ENCODE measurements around the gene JAZF1.

Gene JAZF1

DNA sequence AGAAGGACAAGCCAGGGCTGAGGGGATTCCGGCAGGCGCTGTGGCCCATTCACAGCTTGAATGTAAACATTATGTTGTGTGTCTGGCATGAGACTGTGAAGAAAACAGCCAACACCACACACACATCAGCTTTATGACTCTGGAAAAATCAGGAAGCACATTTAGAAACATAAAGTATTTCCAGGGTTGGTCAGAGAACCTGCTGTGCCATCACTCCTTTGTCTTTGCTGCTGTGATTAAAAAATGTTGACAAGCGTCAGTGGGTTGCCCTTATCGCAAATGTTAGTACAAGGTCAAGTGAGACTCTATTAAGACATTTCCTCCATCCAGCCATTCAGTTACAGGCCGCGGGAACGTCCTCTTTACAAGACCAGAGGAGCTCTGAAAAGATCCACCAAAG lies 345.2 kb downstream of the JAZF1 start:
- no peak for DNase-seq (ENCODE audit: low read depth)

DNA sequence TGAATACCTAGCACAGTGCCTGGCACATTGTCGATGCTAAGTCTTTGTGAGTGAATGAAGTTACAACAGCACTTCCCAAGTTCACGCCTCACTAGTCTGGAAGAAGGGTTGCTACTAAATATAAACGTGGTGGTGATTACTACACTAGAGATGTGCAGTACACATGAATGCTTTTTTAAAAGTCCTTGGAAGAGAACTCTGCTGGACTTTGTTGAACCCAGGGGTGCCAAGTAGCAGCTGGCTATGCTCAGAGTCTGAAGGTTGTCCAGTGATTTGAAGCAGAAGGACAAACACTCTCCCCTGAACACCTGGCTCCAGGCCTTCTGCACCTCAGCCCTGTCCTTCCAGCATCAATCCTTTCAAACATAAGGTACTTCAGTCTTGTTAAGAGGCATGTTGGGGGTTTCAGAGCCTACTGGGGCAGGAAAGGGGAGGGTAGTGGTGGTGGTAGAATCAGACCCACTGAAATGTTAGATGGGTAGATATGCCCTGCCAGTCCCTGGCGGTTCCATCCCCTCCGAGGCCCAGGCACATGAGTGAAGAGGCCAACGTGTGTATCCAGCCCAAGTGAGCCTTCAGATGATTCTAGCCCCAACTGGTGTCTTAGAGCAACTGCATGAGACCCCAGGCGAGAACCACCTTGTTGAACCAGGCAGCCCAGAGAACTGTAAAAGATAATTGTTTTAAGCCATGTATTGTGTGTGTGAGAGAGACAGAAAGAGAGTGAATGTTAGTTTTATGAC lies 346.2 kb downstream of the JAZF1 start:
- DNase-seq (ENCODE audit: low read depth) = no peak

DNA sequence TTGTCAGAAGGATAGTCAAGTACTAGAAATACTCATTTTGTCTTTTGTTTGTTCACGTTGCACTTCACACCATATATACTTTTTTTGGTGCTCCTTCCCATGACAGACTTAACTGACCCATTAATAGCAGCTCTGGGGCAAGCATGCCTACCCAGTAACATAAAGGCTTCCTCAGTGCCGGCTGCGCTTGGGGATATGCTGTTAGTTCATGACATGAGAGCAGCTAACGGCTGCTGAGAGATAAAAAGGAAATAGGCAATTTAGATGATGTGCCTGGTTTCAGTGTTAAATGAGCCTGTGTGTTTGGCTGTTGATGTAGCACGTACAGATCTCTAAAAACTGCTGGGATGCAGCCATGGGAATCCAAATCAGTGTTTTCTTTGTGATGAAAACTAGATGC lies 354.2 kb downstream of the JAZF1 start:
- DNase-seq (ENCODE audit: low read depth) = no peak

DNA sequence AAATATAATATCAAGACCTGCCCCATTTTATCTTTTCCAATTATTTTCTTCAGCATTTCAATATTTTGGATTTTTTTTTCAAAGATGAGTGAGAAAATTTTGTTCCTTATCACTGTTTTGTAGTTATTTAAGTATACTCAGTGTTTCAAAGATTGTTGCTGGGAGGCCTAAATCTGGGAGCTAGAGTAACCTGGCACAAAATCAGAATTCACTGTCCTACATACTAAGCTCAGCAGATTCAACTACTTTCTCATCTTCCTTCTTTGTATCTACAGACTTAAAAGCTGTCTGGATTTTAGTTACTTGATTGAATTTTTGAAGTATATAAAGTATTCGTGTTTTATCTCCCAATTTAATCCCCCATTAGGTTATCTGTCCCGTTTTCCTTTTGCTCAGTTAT lies 354.7 kb downstream of the JAZF1 start:
- no peak for DNase-seq (ENCODE audit: low read depth)

DNA sequence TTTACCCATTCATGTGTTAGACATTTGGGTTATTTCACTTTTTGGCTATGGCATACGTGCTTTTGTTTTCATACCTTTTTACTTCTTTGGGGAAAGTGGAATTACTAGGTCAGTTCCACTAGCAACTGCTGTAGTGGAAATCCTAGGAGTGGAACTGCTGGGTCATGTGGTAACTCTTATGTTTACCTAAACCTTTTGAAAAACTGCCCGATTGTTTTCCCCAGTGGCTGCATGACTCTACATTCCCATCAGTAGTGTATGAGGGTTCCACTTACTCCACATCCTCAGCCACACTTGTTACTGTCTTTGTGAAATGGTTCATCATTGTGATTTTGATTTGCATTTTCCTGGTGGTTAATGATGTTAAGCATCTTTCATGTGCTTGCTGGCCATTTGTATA lies 358.4 kb downstream of the JAZF1 start:
- DNase-seq (ENCODE audit: low read depth) = no peak

DNA sequence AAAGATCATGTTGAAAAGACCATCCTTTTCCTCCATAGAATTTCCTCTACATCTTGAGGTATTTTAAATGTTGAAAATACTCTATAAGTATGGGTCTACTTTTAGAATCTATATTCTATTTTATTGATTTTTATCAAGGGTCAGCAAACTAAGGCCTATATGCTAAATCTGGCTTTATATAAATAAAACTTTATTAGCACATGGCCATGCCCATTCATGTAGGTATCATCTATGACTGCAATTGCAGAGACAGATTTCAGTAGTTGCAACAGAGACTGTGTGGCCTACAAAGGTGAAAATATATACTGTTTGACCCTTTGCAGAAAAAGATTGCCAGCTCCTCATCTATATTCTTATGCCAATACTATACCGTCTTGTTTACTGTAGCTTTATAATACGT lies 367.9 kb downstream of the JAZF1 start:
- DNase-seq (ENCODE audit: low read depth) = no peak

DNA sequence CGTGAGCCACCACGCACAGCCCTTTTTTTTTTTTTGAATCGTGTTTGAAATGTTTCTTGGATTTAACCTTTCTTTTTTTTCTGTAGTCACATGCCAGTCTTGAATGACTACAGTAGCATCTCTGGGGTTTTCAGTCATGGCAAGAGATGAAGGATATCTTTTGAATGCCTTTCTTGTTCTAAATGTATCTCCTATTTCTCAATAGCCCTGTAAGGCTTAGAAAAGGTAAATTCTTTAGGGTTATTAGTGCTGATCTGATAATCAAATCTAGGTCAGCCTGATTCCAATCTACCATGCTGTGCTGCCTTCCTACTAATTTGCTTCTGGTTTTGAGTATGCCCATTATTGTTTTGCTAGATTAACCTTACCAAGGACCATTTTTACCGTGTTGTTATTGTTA lies 370.4 kb downstream of the JAZF1 start:
- no peak for DNase-seq (ENCODE audit: low read depth)

DNA sequence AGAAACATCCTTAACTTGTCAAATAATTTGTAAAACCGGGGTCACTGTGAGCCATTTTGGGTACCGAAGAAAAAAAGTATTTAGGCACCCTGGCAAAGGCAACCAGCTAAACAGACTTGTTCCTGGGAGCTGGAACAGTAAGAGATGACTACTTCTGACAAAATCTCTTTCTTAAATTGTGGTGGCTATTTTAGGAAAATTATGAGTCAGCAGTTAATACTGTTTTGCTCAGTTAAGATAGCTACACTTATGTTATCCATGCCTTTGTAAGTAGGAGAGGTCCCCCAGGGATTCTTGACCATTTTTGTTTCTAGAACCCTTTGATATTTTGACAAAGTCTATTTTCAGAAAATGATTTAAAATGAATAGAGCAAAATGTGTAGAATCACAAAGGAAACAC lies 372.0 kb downstream of the JAZF1 start:
- DNase-seq (ENCODE audit: low read depth) = no peak

DNA sequence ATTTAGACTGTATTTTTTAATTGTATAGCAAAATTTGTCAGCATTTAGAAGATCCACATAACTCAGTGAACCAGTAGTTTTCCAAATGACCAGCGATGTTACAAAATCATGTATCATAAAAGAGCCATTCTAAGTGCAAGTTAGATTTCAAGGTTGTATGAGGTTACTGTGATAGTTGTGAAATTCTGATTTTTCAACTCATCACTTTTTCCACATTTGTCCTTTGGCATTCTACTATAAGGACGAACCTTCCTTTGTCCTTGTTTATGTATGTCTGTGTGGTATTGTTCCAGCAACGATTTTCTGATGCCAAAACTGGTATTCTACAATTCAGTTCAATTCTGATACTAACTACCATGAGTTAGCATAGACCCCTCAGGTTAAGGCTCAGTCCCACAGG lies 376.5 kb downstream of the JAZF1 start:
- DNase-seq (ENCODE audit: low read depth) = no peak

DNA sequence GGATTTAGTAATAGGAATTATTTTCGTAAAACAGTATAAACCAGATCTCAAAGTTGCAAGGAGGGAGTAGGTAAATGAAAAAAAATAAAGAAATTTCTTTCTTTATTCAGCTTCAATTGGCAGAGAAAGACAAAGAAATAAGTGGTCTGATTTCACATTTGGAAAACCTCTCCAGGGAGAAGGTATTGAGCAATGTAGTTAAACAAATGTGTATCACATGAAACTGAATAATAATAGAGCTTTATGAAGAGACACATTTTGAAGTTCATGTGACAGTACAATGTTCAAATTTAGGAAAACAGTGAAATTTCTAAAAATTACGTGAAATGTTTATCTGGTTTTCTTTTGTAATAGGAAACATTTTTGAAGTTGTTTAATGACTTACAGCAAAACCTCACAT lies 377.6 kb downstream of the JAZF1 start:
- DNase-seq (ENCODE audit: low read depth) = no peak

DNA sequence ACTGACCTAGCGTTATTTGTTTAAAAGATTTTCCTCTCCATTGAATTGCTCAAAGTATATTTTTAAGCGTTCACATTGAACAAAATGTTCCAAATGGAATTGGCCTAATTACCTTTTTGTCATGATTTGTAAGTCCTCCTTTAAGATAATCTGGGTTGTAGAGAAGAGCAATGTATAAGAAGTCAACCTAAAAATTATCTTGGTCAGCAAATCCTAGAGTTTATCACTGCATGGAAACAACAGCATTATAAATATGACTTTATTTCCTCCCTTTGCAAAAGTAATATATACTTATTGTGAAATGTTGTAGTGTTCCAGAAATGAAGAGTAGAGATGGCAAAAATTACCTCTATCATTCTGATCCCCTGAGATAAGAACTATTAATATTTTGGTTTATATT lies 381.4 kb downstream of the JAZF1 start:
- no peak for DNase-seq (ENCODE audit: low read depth)

DNA sequence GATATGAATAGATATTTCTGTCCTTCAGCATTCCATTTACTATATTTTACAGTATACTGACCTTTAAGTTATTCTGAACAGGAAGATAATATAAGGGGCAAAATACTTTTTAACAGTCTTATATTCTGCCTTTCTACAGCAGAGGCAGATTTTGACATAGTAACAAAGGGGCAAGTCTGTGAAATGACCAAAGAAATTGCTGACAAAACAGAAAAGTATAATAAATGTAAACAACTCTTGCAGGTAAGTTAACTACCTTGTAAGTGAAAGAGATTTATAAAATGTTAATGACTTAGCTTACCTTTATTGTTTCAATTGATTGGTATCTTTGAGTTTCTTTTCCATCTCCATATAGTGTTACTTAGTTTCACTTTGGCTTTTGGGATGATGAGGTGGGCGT lies 384.6 kb downstream of the JAZF1 start:
- no peak for DNase-seq (ENCODE audit: low read depth)

DNA sequence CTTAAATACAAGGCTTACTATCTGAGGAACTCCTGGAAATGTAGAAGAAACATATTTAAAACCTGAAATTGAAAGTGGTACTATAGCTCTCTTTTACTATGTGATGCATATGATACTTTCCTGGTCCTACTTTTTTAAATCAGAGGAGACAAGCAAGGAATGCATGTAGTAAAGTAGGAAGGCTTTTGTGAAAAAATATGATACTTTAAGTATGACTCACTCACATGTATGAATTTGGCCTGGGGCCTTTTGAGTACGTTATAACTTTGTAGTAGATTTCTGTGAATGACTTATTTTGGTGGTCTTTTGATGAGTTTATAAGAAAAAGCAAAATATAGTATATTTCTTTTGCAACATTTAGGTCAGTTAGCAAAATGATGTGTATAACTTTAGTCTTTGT lies 386.8 kb downstream of the JAZF1 start:
- no peak for DNase-seq (ENCODE audit: low read depth)

DNA sequence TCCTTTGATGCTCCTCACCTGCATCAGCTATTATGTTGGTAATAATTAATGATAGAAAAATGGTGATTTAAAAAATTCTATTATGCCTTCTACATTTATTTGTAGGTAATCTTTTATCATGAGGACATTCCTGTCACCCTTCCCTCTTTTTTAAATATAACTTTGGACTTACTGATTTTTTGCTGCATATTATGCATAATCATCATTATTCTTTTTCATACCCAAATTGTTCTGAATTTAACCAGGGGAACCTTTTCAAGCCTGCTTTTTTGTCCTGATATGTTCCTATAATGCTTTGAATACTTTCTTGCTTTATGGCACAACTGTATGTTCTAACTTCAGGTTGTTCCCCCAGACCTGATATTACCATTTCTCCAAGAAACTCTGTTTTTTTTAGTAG lies 392.2 kb downstream of the JAZF1 start:
- DNase-seq (ENCODE audit: low read depth) = no peak

DNA sequence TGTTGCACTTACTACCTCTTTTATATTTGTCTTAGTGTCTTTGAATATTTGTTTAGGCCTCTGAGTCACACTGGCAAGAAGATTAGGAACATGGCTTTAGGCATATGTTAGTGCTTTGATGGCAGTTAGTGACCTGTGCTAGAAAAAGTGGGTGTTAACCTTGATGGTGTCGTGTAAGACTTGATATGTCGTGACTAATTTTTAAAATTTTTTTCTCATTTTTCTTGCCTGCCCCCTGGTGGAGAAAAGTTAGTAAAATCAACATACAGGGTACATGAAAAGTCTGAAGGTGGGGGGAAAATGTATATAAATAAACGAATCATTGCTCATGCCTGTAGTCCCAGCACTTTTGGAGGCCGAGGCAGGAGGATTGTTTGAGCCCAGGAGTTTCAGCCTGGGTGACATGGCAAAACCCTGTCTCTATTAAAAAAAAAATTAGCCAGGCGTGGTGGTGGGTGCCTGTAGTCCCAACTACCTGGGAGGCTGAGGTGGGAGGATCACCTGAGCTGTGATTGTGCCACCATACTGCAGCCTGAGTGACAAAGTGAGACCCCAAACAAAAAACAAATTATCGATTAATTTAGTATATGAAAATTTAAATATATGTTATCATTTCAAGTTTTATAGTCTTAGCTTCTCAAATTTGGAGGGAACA lies 396.1 kb downstream of the JAZF1 start:
- no peak for DNase-seq (ENCODE audit: low read depth)

DNA sequence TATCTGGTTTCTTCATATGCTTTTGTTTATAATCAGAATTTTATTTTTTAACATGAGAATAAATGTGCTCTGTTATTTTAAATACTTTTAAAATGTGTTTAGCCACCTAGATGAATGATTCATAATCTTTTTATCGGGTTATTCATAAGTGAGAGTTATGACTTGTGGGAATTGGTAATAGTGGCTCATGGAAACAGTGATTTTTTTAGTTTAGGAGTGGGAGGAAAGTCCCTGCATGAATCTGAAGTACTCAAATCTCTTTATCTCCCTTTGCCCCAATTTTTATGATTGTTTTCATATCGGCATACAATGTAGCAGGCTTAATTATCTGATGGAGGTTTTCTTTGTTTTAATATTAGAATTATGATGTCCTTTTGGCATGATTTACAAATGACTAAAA lies 397.7 kb downstream of the JAZF1 start:
- no peak for DNase-seq (ENCODE audit: low read depth)

DNA sequence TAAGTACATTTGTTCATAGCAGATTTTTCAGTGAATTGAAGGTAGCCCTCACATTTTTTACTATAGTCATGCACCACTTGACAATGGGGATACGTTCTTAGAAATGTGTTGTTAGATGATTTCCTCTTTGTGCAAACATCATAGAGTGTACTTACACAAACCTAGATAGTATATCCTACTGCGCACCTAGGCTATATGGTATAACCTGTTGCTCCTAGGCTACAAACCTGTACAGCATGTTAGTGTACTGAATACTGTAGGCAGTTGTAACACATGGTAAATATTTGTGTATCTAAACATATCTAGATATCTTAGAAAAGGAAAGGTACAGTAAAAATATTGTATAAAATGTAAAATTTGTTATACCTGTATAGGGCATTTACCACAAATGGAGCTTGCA lies 399.4 kb downstream of the JAZF1 start:
- no peak for DNase-seq (ENCODE audit: low read depth)
